NCI-H345 treated with DMSO at 0.1 percent for 48 hours (cell line): ENCODE results near the gene SORL1-AS1.
A peak's percentile ranks its signal among the peaks of the same experiment; 100 is the strongest.

Experiments used
- DNase-seq: peaks from one replicate; lab custom pipeline; 2025; ENCODE audit not compliant: unreplicated experiment; lab: John Stamatoyannopoulos, UW

Gene SORL1-AS1

GRCh38 chr11:121476379-121477032 is 23.7 kb upstream of the SORL1-AS1 start:
- DNase-seq, result peak; percentile 79

- DNase-seq, result no peak
These were observed 21.9 kb upstream of the SORL1-AS1 start for GRCh38 chr11:121474680-121475079.

DNA sequence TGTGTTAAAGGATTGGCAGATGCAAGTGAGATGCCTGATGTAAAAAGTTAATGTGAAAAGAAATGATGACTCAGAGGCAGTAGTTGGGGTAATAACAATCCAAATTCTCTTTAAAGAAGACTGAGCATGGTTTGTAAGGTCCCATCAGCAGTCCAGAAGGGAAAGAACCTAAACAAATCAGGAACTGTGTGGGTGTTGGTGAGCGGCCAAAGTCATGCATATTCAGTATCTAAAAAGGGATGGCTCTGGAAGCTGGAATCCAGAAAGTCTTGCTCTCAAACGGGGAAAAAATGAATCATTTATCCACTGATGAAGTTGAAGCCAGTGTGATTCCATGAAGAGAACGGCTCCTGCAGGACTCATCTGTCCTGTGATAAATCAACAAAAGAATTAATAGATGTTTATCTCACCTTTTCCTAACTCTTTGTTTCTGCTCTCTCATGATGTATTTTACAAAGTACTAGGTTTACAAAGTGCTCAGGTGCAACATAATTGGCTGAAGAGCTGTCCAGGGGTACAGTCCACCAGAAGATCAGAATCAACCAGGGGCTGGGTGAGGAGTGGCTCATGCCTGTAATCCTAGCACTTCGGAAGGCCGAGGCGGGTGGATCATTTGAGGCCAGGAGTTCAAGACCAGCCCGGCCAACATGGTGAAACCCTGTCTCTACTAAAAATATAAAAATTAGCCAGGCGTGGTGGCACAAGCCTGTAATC is 20.5 kb upstream of the SORL1-AS1 start:
- no peak for DNase-seq

- DNase-seq, result no peak
These were observed 19.5 kb upstream of the SORL1-AS1 start for GRCh38 chr11:121472312-121472711.

- DNase-seq, result no peak
These were observed 18.4 kb upstream of the SORL1-AS1 start for GRCh38 chr11:121471167-121471566.

DNA sequence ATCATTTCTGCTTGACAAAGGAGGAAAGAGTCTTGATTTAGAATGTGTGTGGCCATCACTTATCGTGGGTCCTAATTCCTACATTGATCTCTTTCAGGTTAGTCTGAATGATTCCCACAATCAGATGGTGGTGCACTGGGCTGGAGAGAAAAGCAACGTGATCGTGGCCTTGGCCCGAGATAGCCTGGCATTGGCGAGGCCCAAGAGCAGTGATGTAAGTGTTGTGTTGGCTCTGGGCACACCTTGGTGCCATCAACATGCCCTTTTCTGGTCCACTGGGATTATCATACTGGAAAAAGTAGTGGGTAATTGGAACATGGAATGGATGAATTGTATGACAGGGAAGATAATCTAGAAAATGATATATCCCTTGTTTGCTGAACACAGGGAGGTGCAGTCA is 17.1 kb upstream of the SORL1-AS1 start:
- DNase-seq, result no peak

GRCh38 chr11:121467965-121468364 is 15.2 kb upstream of the SORL1-AS1 start:
- DNase-seq, result no peak

GRCh38 chr11:121467471-121467870 is 14.7 kb upstream of the SORL1-AS1 start:
- no peak for DNase-seq

DNA sequence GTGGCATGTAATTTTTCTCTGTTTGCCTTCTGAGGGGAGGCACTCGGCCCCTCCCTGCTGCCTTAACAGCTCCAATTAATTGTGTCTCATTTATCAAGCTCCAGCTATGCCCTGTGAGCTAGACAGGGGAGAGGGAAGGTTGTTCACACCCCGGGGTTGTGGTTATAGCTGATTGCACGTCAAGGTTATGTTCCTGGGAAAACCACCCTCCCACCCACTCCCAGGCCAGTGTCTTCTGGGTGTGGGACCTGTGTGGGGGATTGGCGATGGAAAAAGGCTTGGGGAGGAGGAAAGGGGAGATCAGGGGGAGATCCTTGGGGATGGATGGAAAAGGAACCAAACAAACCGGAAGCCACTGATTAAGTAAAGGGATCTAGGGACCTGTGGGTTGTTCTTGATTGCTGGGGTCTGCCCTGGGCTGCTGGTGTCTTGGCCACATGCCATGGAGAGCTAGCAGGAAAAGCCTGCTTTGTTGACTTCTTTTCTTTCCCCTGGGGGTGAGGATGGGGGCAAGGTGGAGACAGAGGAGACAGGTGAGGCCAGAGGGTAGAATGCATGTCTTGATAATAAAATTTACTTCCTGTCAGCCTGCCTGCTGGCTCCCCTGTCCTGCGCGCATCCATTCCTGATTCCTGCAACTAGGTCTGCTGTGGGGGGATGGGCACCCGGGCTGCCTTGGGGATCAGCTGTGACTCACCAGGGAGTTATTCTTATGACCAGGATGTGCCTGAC is 13.5 kb upstream of the SORL1-AS1 start:
- peak; percentile 68 for DNase-seq

DNA sequence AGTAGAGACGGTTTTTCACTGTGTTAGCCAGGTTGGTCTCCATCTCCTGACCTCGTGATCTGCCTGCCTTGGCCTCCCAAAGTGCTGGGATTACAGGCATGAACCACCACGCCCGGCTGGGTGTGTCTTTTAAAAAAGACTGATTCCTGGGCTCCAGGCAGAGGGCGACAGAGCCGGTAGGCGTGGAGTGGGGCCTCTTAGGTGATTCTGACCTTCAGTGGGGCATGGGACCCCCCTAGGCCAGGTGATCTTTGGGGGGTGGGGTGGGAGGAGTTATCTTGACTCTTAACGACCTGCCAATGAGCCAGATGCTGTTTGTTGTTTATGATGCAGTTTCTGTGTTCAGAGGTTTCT is 12.9 kb upstream of the SORL1-AS1 start:
- no peak for DNase-seq

DNA sequence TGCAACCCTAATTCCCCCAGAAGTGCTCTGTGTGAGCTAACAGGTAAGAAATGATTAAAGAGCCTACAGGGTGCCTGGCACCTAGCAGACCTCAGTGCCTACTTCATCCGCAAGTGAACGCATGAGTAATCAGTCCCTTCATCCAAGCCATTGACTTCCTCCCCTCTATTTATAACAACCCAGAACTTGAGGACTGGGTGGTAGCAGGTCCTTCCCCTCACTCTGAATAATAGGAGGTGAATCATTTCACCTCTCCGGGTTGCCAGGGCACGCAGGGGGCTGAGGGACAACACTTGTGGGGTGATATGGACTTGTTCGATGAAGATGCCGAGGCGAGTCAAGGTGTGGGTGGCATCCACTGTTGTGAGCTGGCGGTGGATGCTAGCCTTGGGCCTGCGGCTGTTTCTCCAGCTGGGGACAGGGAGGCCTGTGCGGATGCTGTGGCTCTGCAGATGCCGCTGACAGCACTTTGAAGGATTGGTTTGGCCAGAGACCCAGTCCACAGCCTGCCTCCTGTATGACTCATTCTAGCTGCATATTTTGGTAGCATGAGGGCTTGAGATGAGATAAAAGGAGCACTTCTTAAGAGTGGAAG is 11.7 kb upstream of the SORL1-AS1 start:
- no peak for DNase-seq

GRCh38 chr11:121463689-121464335 is 11.0 kb upstream of the SORL1-AS1 start:
- no peak for DNase-seq

- DNase-seq, result no peak
These were observed 9.1 kb upstream of the SORL1-AS1 start for GRCh38 chr11:121461843-121462242.

GRCh38 chr11:121460941-121461514 is 8.3 kb upstream of the SORL1-AS1 start:
- no peak for DNase-seq

GRCh38 chr11:121459413-121460017 is 6.7 kb upstream of the SORL1-AS1 start:
- no peak for DNase-seq

GRCh38 chr11:121458551-121458950 is 5.8 kb upstream of the SORL1-AS1 start:
- no peak for DNase-seq

DNA sequence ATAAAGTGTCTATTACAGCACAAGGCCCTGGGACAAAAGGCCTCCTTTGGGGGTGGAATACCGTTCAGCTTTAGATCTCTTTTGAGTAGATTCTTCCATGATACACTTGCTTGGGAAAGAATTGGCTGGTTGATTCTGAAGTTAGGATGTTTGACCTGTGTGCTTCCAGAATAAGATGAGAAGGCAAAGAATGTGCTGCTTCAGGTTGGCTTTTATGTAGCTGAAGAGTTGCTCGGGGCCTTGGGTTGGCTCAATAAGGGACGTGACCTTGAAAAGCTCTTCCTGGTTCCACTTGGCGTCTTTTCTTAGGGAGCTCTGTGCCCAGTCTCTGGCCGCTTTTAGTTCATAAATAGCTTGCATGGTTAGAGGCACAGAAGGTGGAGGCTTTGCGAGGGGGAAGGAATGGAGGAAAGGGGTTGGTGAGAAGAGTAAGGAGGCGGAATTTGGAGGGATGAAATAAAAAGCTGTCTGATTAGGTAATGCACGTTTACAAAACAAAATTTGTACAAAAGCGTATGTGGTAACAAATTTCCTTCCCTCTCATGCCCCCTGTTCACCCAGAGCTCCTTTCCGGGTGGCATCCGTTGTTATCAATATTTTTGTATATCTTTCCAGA is 4.2 kb upstream of the SORL1-AS1 start:
- DNase-seq, result no peak

- no peak for DNase-seq
These were observed 3.4 kb upstream of the SORL1-AS1 start for GRCh38 chr11:121456151-121456550.

DNA sequence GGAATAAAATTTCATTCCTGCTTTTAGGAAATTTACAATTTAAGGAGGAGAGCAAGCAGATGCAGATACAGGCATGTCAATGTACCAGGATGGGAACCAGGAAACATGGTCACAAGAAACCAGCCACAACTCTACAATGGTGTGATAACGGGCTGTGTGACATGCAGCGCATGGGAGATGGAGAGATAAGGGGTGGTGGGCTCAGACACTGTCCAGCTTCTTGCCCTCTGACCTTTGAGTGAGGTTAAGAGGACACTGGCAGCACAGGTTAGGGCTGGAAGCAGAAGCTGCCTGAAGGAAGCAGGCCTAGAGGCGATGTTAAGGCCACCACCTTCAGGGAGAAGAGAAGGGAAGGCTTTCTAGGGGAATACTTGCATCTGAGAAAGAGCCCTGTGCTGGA is 2.3 kb upstream of the SORL1-AS1 start:
- no peak for DNase-seq
